GM13976 (cell line): ENCODE measurements around the gene MSANTD1.

Experiments used
- DNase-seq: peaks from one replicate; pipeline ENCODE4 v3.0.0; 2012; ENCODE audit warnings: low spot score
- CTCF ChIP-seq: IDR thresholded peaks from 2 replicates; pipeline ENCODE4 v1.5.1; 2012; ENCODE audit warnings: borderline replicate concordance, mild to moderate bottlenecking; ENCODE audit not compliant: insufficient read depth; ENCODE audit errors: extremely low read depth, missing control alignments, control extremely low read depth
- in situ Hi-C: fragments of 300-500 bp; cut with MboI; formaldehyde crosslinking; loops from one replicate; pipeline ENCODE4 v1.12.0; 2022; ENCODE audit warnings: low sequenced_read_pairs, mixed read lengths, inconsistent platforms; ENCODE audit not compliant: unreplicated experiment

MSANTD1 gene

GRCh38 chr4:3245676-3246075 is 3.3 kb upstream of the MSANTD1 start:
- in situ Hi-C loops = no loop called here
- no peak for DNase-seq
- no peak for TF ChIP-seq CTCF

GRCh38 chr4:3246458-3247398 is 2.2 kb upstream of the MSANTD1 start:
- no peak for TF ChIP-seq CTCF
- in situ Hi-C loops = no loop called here
- no peak for DNase-seq

- no peak for TF ChIP-seq CTCF
- in situ Hi-C loops = no loop called here
These were observed 1.4 kb upstream of the MSANTD1 start for GRCh38 chr4:3247399-3248177.

GRCh38 chr4:3248178-3248480 is 830 bp upstream of the MSANTD1 start:
- in situ Hi-C loops = no loop called here
- no peak for TF ChIP-seq CTCF
- no peak for DNase-seq

More at GRCh38 chr4:3247399-3248177, 1.4 kb upstream of the MSANTD1 start:
- no peak for DNase-seq

- TF ChIP-seq CTCF = no peak
- in situ Hi-C loops = no loop called here
- no peak for DNase-seq
These were observed 915 bp downstream of the MSANTD1 start for GRCh38 chr4:3249711-3250437.

- no peak for DNase-seq
- TF ChIP-seq CTCF = no peak
These were observed 1.5 kb downstream of the MSANTD1 start for GRCh38 chr4:3250438-3250955.

More at GRCh38 chr4:3250438-3250955, 1.5 kb downstream of the MSANTD1 start:
- in situ Hi-C loops = no loop called here
